ACHN (cell line): ENCODE data around the gene SLC39A13.
A peak's percentile ranks its signal among the peaks of the same experiment; 100 is the strongest.
"Not testable (repeated sequence)": the region's sequence is repeated elsewhere in the genome, so short reads cannot be mapped to it uniquely, and the experiment has no call there.

Experiments
- DNase-seq: peaks from one replicate; pipeline ENCODE4 v3.0.0-alpha.2; 2015
- in situ Hi-C: cut with HindIII; loops from 2 replicates; pipeline ENCODE4 v1.10.0; 2017; ENCODE audit warnings: low sequenced_read_pairs, low pct_ligation_motif_present, low pct_unique_long_range_greater_than_20kb

SLC39A13 gene

GRCh38 chr11:47442514-47442913 is 34.1 kb downstream of the SLC39A13 start:
- no peak for DNase-seq

DNA sequence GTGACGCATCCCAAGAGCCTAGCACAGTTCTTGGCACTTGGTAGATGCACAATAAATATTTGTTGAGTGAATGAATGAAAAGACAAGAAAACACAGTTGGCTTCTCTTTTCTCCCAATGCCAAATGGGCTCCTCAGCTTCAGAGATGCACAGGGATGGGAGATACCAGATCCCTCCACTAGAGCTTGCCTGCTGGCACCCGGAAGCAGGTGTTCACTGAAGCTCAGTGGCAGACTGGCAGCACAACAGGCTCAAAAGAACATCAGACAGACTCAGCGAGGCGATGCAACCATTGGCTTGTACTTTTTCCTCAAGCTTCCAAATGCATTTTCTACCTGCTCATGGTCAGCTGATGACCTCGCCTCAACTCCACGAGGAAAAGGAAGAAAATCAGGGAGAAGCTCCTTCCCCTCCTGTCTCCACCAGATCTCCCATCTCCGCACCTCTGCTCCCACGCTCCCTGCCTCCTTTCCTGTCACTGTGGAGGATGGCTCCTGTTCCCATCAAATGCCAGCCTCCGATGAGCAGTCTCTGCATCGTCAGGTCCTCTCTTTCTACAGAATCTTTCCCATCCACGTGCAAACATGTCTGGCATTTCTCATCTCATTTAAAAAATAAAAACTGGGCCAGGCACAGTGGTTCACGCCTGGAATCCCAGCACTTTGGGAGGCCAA is 34.8 kb downstream of the SLC39A13 start:
- in situ Hi-C loops: no loop called here
- peak; percentile 8 for DNase-seq

More at GRCh38 chr11:47442514-47442913, 34.1 kb downstream of the SLC39A13 start:
- in situ Hi-C loops: no loop called here

GRCh38 chr11:47443817-47444216 is 35.4 kb downstream of the SLC39A13 start:
- no peak for DNase-seq
- in situ Hi-C loops: no loop called here

DNA sequence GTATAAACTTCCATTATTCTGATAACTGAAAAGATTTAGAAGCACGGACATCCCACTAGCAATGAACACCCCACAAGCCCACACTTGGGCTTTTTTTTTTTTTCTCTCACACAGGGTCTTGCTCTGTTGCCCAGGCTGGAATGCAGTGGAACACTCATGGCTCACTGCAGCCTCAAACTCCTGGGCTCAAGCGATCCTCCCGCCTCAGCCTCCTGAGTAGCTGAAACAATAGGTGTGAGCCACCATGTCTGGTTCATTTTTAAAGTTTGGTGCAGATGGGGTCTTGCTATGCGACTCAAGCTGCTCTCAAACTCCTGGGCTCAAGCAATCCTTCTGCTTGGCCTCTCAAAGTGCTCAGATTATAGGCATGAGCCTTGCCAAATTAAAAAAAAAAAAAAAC is 37.5 kb downstream of the SLC39A13 start:
- no peak for DNase-seq
- in situ Hi-C loops: no loop called here

DNA sequence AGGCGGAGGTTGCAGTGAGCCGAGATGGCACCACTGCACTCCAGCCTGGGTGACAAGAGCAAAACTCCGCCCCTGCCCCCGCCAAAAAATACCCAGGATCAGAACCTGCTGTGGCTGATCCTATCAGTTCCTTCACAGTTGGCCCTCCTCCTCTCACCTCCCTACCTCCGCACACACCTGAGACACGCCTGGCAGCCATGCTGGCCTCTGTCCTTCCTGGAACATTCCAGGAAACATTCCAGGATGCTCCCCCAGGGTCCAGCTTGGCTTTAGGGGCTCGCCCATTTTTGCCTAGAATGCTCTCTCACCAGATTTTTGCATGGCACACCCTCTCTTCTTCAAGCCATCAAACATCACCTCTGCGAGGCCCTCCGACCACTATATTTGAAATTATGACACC is 38.4 kb downstream of the SLC39A13 start:
- no peak for DNase-seq

DNA sequence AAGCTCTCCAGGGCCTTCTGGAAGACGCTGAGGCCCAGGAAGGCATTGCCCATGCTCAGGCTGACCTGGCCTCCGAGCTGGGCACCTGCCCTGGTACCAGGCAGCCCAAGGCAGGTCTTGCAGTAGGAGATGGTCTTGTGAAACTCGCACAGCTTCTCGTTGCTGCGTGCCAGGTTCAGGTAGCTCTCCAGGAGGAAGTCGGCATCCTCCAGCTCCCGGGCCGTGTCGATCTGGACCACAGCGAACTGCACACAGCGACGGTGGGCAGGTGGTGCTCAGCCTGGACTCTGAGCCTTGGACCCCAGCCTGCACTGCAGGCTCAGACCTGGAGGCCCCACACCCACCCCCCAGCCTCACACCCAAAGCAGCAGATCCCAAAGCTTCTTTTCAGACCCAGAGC is 39.5 kb downstream of the SLC39A13 start:
- in situ Hi-C loops: no loop called here
- no peak for DNase-seq

More for the DNA sequence above, 38.4 kb downstream of the SLC39A13 start:
- in situ Hi-C loops: no loop called here

GRCh38 chr11:47448566-47449427 is 40.4 kb downstream of the SLC39A13 start, which contains the start of gene RAPSN:
Gene RAPSN, minus strand, starts transcription at chr11:47449136. Its CDS starts 172 bp downstream, at chr11:47448964.
- in situ Hi-C loops: no loop called here
- no peak for DNase-seq

GRCh38 chr11:47449541-47449940 is 41.2 kb downstream of the SLC39A13 start:
- in situ Hi-C loops: no loop called here

GRCh38 chr11:47451436-47451835 is 43.0 kb downstream of the SLC39A13 start:
- in situ Hi-C loops: no loop called here
- no peak for DNase-seq

More at GRCh38 chr11:47449541-47449940, 41.2 kb downstream of the SLC39A13 start:
- no peak for DNase-seq

- no peak for DNase-seq
- in situ Hi-C loops: no loop called here
These were observed 43.6 kb downstream of the SLC39A13 start for GRCh38 chr11:47451990-47452389.

GRCh38 chr11:47453365-47453764 is 45.0 kb downstream of the SLC39A13 start:
- in situ Hi-C loops: no loop called here

DNA sequence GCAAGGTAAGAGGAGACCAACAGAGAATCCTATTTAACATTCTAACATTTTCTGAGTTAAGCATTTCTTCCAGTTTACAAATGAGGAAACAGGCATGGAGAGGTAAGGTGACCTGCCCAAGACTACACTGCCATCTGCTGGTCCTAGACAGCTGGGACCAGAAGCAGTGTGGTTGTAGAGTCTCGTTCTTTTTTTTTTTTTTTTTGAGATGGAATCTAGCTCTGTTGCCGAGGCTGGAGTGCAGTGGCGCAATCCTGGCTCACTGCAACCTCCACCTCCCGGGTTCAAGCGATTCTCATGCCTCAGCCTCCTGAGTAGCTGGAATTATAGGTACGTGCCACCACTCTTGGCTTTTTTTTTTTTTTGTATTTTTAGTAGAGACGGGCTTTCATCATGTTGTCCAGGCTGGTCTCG is 45.9 kb downstream of the SLC39A13 start:
- DNase-seq: peak; percentile 78
- in situ Hi-C loops: not testable (repeated sequence)

More at GRCh38 chr11:47453365-47453764, 45.0 kb downstream of the SLC39A13 start:
- no peak for DNase-seq

DNA sequence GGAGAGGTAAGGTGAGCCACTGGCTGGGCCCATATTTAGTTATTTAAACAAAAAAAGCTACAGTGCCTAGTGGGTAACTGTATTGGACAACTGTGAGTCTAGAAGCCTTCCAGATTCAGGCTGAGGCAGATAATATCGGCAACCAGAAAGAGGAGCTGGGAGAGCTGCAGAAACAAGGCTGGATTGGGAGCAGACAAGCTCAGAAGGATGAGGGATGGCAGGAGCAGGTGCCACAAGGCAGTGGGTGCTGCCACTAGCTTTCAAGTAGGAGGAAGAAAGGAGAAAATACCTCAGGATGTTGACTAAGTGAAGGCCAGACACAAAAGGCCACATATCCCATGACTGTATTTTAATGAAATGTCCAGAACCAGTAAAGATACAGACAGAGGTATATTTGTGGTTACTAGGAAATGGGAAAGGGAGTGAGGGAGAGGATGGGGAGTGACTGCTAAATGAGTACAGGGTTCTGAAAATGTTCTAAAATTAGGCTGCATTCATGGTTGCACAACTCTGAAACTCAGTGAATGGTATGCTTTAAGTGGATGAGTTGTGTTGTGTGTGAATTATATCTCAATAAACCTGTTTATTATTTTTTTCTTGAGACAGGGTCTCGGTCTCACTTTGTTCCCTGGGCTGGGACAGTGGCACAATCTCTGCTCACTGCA is 52.3 kb downstream of the SLC39A13 start:
- in situ Hi-C loops: no loop called here
- no peak for DNase-seq

GRCh38 chr11:47461876-47462275 is 53.5 kb downstream of the SLC39A13 start:
- no peak for DNase-seq
- in situ Hi-C loops: no loop called here

DNA sequence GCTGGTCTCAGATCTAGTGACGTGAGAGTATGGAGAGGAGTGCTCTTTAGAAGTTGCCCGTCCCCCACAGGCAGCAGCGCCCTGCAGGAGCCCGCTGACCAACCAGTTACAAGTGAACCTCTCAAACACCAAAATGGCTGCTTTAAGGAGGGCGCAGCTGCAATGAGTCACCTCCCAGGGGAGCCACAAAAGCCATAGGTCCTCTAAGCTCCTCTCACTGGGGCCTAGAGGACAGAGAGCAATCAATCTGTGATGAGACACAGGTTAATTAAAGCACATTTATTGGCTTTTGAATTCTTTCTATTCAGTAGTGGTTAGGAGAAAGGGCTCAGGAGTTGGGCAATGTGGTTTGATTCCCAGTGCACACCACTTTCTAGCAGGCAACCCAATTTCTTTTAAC is 56.1 kb downstream of the SLC39A13 start:
- no peak for DNase-seq
- in situ Hi-C loops: no loop called here
